GM12878 (cell line): ENCODE results near the gene TES.

Experiments
- BACH1 ChIP-seq: fragments of 450-650 bp; IDR thresholded peaks from 2 replicates; pipeline ENCODE4 v1.6.1; 2017; ENCODE audit warnings: mild to moderate bottlenecking, borderline replicate concordance
- CREM ChIP-seq: IDR thresholded peaks from 2 replicates; pipeline ENCODE4 v1.6.1; 2014; ENCODE audit warnings: antibody characterized with exemption, low read depth
- POLR2A ChIP-seq: IDR thresholded peaks from 2 replicates; pipeline ENCODE4 v1.6.1; 2011; ENCODE audit warnings: low read depth, mild to moderate bottlenecking, low read length
- RCOR1 ChIP-seq: conservative IDR thresholded peaks from 2 replicates; pipeline ENCODE4 v1.6.1; 2012; ENCODE audit warnings: low read depth, low read length, improper control_type of control experiment
- TARDBP ChIP-seq: IDR thresholded peaks from 2 replicates; pipeline ENCODE4 v1.6.1; 2016; ENCODE audit warnings: borderline replicate concordance
- TF ChIP-seq, protein P1 (sequence below): IDR thresholded peaks from 2 replicates; pipeline ENCODE4 v1.6.1; 2011; ENCODE audit warnings: borderline replicate concordance, low read depth, mild to moderate bottlenecking, moderate library complexity, low read length; ENCODE audit not compliant: insufficient read depth, poor library complexity, severe bottlenecking
- TF ChIP-seq, protein P2 (sequence below): IDR thresholded peaks from 2 replicates; pipeline ENCODE4 v1.6.1; 2011; ENCODE audit warnings: low read depth, low read length, improper control_type of control experiment, borderline replicate concordance
- TF ChIP-seq, protein P3 (sequence below): IDR thresholded peaks from 2 replicates; pipeline ENCODE4 v1.6.1; 2011; ENCODE audit warnings: mild to moderate bottlenecking, low read depth, low read length, moderate library complexity; ENCODE audit not compliant: insufficient replicate concordance

GRCh38 chr7:116166156-116166555 is 44.2 kb upstream of the TES start:
- TF ChIP-seq, protein P1, sequence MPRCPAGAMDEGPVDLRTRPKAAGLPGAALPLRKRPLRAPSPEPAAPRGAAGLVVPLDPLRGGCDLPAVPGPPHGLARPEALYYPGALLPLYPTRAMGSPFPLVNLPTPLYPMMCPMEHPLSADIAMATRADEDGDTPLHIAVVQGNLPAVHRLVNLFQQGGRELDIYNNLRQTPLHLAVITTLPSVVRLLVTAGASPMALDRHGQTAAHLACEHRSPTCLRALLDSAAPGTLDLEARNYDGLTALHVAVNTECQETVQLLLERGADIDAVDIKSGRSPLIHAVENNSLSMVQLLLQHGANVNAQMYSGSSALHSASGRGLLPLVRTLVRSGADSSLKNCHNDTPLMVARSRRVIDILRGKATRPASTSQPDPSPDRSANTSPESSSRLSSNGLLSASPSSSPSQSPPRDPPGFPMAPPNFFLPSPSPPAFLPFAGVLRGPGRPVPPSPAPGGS: no peak
- TF ChIP-seq POLR2A (no peak), CREM (no peak), TARDBP (no peak), RCOR1 (no peak), BACH1 (no peak)
- TF ChIP-seq, protein P2, sequence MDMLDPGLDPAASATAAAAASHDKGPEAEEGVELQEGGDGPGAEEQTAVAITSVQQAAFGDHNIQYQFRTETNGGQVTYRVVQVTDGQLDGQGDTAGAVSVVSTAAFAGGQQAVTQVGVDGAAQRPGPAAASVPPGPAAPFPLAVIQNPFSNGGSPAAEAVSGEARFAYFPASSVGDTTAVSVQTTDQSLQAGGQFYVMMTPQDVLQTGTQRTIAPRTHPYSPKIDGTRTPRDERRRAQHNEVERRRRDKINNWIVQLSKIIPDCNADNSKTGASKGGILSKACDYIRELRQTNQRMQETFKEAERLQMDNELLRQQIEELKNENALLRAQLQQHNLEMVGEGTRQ: no peak
- TF ChIP-seq, protein P3, sequence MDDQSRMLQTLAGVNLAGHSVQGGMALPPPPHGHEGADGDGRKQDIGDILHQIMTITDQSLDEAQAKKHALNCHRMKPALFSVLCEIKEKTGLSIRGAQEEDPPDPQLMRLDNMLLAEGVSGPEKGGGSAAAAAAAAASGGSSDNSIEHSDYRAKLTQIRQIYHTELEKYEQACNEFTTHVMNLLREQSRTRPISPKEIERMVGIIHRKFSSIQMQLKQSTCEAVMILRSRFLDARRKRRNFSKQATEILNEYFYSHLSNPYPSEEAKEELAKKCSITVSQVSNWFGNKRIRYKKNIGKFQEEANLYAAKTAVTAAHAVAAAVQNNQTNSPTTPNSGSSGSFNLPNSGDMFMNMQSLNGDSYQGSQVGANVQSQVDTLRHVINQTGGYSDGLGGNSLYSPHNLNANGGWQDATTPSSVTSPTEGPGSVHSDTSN: no peak
